Loucy (cell line): ENCODE data around the gene TCEANC2.

Experiments used
- H2AFZ ChIP-seq: fragments of 200-600 bp; sonication (generic); 2 replicates; pipeline ENCODE4 v1.6.0; 2016; ENCODE audit warnings: antibody characterized with exemption, mild to moderate bottlenecking, low read length, moderate library complexity
- H3F3A ChIP-seq: fragments of 200-600 bp; 2 replicates; pipeline ENCODE4 v1.6.0; 2016; ENCODE audit warnings: antibody characterized with exemption, low read depth, mild to moderate bottlenecking
- H3K27me3 ChIP-seq: fragments of 200-600 bp; sonication (generic); 2 replicates; pipeline ENCODE4 v1.6.1; 2014; ENCODE audit warnings: low read length, mild to moderate bottlenecking; ENCODE audit not compliant: insufficient read depth, poor library complexity, severe bottlenecking
- H3K36me3 ChIP-seq: fragments of 200-600 bp; sonication (generic); 2 replicates; pipeline ENCODE4 v1.6.1; 2016; ENCODE audit warnings: low read length; ENCODE audit not compliant: insufficient read depth
- H3K4me1 ChIP-seq: fragments of 200-600 bp; sonication (generic); 2 replicates; pipeline ENCODE4 v1.5.1; 2014; ENCODE audit warnings: low read length, mild to moderate bottlenecking; ENCODE audit not compliant: insufficient read depth, poor library complexity, severe bottlenecking
- H3K4me2 ChIP-seq: fragments of 200-600 bp; sonication (generic); 2 replicates; pipeline ENCODE4 v1.6.0; 2014; ENCODE audit warnings: antibody characterized with exemption, low read length, low read depth, mild to moderate bottlenecking; ENCODE audit not compliant: poor library complexity, severe bottlenecking
- H3K4me3 ChIP-seq: fragments of 200-600 bp; sonication (generic); 2 replicates; pipeline ENCODE4 v1.5.1; 2014; ENCODE audit warnings: low read length, mild to moderate bottlenecking, mixed read lengths; ENCODE audit not compliant: poor library complexity, severe bottlenecking
- H3K79me2 ChIP-seq: fragments of 200-600 bp; sonication (generic); 2 replicates; pipeline ENCODE4 v1.6.1; 2014; ENCODE audit warnings: low read length; ENCODE audit not compliant: insufficient read depth
- H3K9ac ChIP-seq: fragments of 200-600 bp; sonication (generic); 2 replicates; pipeline ENCODE4 v1.6.0; 2014; ENCODE audit warnings: mild to moderate bottlenecking, low read depth, low read length, moderate library complexity; ENCODE audit not compliant: poor library complexity, severe bottlenecking
- H3K9me2 ChIP-seq: fragments of 200-600 bp; sonication (generic); replicated peaks from 2 replicates; pipeline ENCODE4 v1.6.1; 2016; ENCODE audit warnings: low read depth, low read length, mixed read lengths
- H3K9me3 ChIP-seq: fragments of 200-600 bp; sonication (generic); 2 replicates; pipeline ENCODE4 v1.6.1; 2014; ENCODE audit warnings: mild to moderate bottlenecking, antibody characterized with exemption, low read length, low read depth; ENCODE audit not compliant: insufficient read depth
- H4K20me1 ChIP-seq: fragments of 200-600 bp; sonication (generic); 2 replicates; pipeline ENCODE4 v1.6.0; 2014; ENCODE audit warnings: antibody characterized with exemption, low read length, mild to moderate bottlenecking; ENCODE audit not compliant: insufficient read depth, poor library complexity, severe bottlenecking
- EZH2phosphoT487 ChIP-seq: fragments of 200-600 bp; IDR thresholded peaks from 2 replicates; pipeline ENCODE4 v1.6.1; 2018; ENCODE audit warnings: antibody characterized with exemption, mild to moderate bottlenecking, moderate library complexity, borderline replicate concordance
- TF ChIP-seq, protein P1 (sequence below): fragments of 200-600 bp; sonication (generic); conservative IDR thresholded peaks from 2 replicates; pipeline ENCODE4 v1.5.1; 2014; ENCODE audit warnings: mild to moderate bottlenecking, antibody characterized with exemption, low read length

The TCEANC2 gene

GRCh38 chr1:54014009-54014629 is 39.3 kb upstream of the TCEANC2 start:
- Histone ChIP-seq H4K20me1 (no peaks in the 10 kb centered on the region), H3K27me3 (no peaks in the 10 kb centered on the region), H3F3A (no peaks in the 10 kb centered on the region), H2AFZ (no peak overlapping the region), H3K79me2 (no peaks in the 10 kb centered on the region), H3K9ac (no peak overlapping the region), H3K4me3 (no peak overlapping the region), H3K36me3 (no peaks in the 10 kb centered on the region), H3K4me1 (no peaks in the 10 kb centered on the region), H3K9me3 (no peaks in the 10 kb centered on the region), H3K9me2 (no peaks in the 10 kb centered on the region), H3K4me2 (no peak overlapping the region)
- TF ChIP-seq EZH2phosphoT487 = no peak
- TF ChIP-seq, protein P1, sequence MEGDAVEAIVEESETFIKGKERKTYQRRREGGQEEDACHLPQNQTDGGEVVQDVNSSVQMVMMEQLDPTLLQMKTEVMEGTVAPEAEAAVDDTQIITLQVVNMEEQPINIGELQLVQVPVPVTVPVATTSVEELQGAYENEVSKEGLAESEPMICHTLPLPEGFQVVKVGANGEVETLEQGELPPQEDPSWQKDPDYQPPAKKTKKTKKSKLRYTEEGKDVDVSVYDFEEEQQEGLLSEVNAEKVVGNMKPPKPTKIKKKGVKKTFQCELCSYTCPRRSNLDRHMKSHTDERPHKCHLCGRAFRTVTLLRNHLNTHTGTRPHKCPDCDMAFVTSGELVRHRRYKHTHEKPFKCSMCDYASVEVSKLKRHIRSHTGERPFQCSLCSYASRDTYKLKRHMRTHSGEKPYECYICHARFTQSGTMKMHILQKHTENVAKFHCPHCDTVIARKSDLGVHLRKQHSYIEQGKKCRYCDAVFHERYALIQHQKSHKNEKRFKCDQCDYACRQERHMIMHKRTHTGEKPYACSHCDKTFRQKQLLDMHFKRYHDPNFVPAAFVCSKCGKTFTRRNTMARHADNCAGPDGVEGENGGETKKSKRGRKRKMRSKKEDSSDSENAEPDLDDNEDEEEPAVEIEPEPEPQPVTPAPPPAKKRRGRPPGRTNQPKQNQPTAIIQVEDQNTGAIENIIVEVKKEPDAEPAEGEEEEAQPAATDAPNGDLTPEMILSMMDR = no peak

GRCh38 chr1:54016343-54017282 is 36.8 kb upstream of the TCEANC2 start:
- H3K79me2 ChIP-seq = no peaks in the 10 kb centered on the region
- H3K9ac ChIP-seq = no peak overlapping the region
- H3F3A ChIP-seq = no peaks in the 10 kb centered on the region
- TF ChIP-seq EZH2phosphoT487 = no peak
- TF ChIP-seq, protein P1 = no peak
- H3K36me3 ChIP-seq = no peaks in the 10 kb centered on the region
- H2AFZ ChIP-seq = no peak overlapping the region
- H4K20me1 ChIP-seq = no peaks in the 10 kb centered on the region
- no peaks in the 10 kb centered on the region for H3K4me1 ChIP-seq
- no peaks in the 10 kb centered on the region for H3K9me2 ChIP-seq
- no peaks in the 10 kb centered on the region for H3K9me3 ChIP-seq
- no peak overlapping the region for H3K4me2 ChIP-seq
- no peaks in the 10 kb centered on the region for H3K27me3 ChIP-seq
- no peak overlapping the region for H3K4me3 ChIP-seq

DNA sequence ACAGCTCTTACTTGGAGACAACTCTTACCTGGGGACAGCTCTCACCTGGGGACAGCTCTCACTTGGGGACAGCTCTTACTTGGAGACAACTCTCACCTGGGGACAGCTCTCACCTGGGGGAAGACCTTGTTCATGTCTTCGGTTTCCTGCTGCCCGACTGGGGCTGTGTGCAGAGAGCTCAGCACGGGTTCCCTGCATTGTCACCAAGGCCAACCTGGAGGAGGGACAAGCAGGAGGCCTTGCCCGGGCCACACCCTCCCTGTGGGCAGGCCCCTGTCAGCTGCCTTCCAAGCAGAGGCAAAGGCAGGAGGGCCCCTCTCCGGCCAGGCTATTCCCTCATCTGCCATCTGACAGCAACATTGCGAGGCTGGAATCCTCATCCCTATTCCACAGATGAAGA is 35.4 kb upstream of the TCEANC2 start, which contains the start of gene LDLRAD1:
Gene LDLRAD1 (minus strand): TSS at position 208 of the 400 bp plus-strand sequence. CDS start 74 bp downstream, at position 134.
- no peaks in the 10 kb centered on the region for H3K79me2 ChIP-seq
- no peak within 1 kb of the TSS for H3K4me3 ChIP-seq
- no peaks in the 10 kb centered on the region for H3F3A ChIP-seq
- no peak within 1 kb of the TSS for H3K9ac ChIP-seq
- H3K4me1 ChIP-seq = no peaks in the 10 kb centered on the region
- H3K9me3 ChIP-seq = no peaks in the 10 kb centered on the region
- no peaks in the 10 kb centered on the region for H3K27me3 ChIP-seq
- H3K4me2 ChIP-seq = no peak within 1 kb of the TSS
- H2AFZ ChIP-seq = no peak within 1 kb of the TSS; the same call in 1 of the 2 replicates
- TF ChIP-seq, protein P1 = no peak
- no peak for TF ChIP-seq EZH2phosphoT487
- H4K20me1 ChIP-seq = no peaks in the 10 kb centered on the region
- H3K36me3 ChIP-seq = no peaks in the 10 kb centered on the region
- no peaks in the 10 kb centered on the region for H3K9me2 ChIP-seq
